K562 (cell line): ENCODE results near the gene CDKN2B. TPM values are rescaled to one million over a fixed set of nuclear protein-coding genes. Genes with fewer than 3 reads are reported as not detected.

Experiments
- ATAC-seq: fragments of 200-7000 bp; cut with Tn5 transposase; 3 replicates; pipeline ENCODE4 v1.9.1; 2020; ENCODE audit warnings: moderate library complexity
- BruUV-seq: library from RNA; stranded (reverse); fragments of 400-500 nt; replicated peaks from 2 replicates; lab custom pipeline; 2021; lab: Mats Ljungman, UMichigan
- CTCF ChIA-PET: fragments of 300-600 bp; formaldehyde crosslinking; extraction: SDS; loops from one replicate; lab custom pipeline; 2021; ENCODE audit warnings: low intra/inter-chr PET ratio; lab: Yijun Ruan, JAX
- POLR2A ChIA-PET: fragments of 300-600, 350-650 bp; sonication (Branson Sonifier 250); formaldehyde crosslinking; extraction: SDS; loops from one replicate; lab custom pipeline; 2021; ENCODE audit warnings: antibody characterized with exemption, inconsistent platforms; lab: Yijun Ruan, JAX
- DNase-seq, 4 experiments: peaks; one replicate each; pipeline versions ENCODE4 v3.0.0 to v3.0.0-alpha.2; 2011 to 2018; ENCODE audit warnings: low spot score in 3 of 4, mixed read lengths in 3 of 4; ENCODE audit errors: extremely low read depth in 1 of 4
- FAIRE-seq: peaks from 2 replicates; lab custom pipeline; 2011; peaks lifted over from hg19 to GRCh38; lab: Jason Lieb, UNC
- H2AFZ ChIP-seq: 2 replicates; pipeline ENCODE4 v1.6.0; 2011; ENCODE audit warnings: low read depth, low read length, control low read depth, inconsistent platforms
- H3K27ac ChIP-seq: fragments of 200-600 bp; 3 replicates; pipeline ENCODE4 v1.8.0; 2011; ENCODE audit warnings: low read depth, mild to moderate bottlenecking, control low read depth, inconsistent platforms, low read length, moderate library complexity, mixed read lengths; ENCODE audit errors: extremely low read depth
- H3K27me3 ChIP-seq, 2 experiments: fragments of 300-600 bp in 1 of 2; 2 replicates in 1 of 2; 3 replicates in 1 of 2; pipeline versions ENCODE4 v1.6.0 to v1.8.0; 2011; ENCODE audit warnings: inconsistent platforms in 2 of 2, low read length in 2 of 2, mild to moderate bottlenecking in 1 of 2, mixed read lengths in 1 of 2, moderate library complexity in 1 of 2; ENCODE audit not compliant: control insufficient read depth in 2 of 2, insufficient read depth in 2 of 2
- H3K36me3 ChIP-seq: fragments of 300-600 bp; 3 replicates; pipeline ENCODE4 v1.8.0; 2011; ENCODE audit warnings: mild to moderate bottlenecking, low read length, inconsistent platforms; ENCODE audit not compliant: control insufficient read depth, insufficient read depth
- H3K4me1 ChIP-seq, 2 experiments: fragments of 200-600 bp in 1 of 2; replicated peaks in 1 of 2; 2 replicates in 1 of 2; 3 replicates in 1 of 2; pipeline versions ENCODE4 v1.5.1 to v1.8.0; 2011; ENCODE audit warnings: inconsistent platforms in 2 of 2, low read length in 2 of 2, mild to moderate bottlenecking in 1 of 2, mixed read lengths in 1 of 2, moderate library complexity in 1 of 2; ENCODE audit not compliant: control insufficient read depth in 2 of 2, insufficient read depth in 2 of 2
- H3K4me2 ChIP-seq: 2 replicates; pipeline ENCODE4 v1.6.1; 2011; ENCODE audit warnings: low read length, control low read depth, inconsistent platforms, mixed read lengths; ENCODE audit not compliant: insufficient read depth
- H3K4me3 ChIP-seq: fragments of 200-600 bp; sonication (generic), shearing (Covaris generic); 2 replicates; pipeline ENCODE4 v1.5.1; 2016; ENCODE audit warnings: control low read depth, inconsistent platforms
- H3K79me2 ChIP-seq: fragments of 200-600 bp; 3 replicates; pipeline ENCODE4 v1.8.0; 2011; ENCODE audit warnings: low read length, inconsistent platforms; ENCODE audit not compliant: control insufficient read depth, insufficient read depth
- H3K9ac ChIP-seq, 2 experiments: 2 replicates each; pipeline versions ENCODE4 v1.6.0 to v1.6.1; 2011; ENCODE audit warnings: low read depth in 2 of 2, low read length in 2 of 2, control low read depth in 1 of 2, inconsistent platforms in 1 of 2, mild to moderate bottlenecking in 1 of 2, mixed read lengths in 1 of 2; ENCODE audit not compliant: insufficient read depth in 1 of 2
- H3K9me1 ChIP-seq: one replicate; pipeline ENCODE4 v1.6.0; 2011; ENCODE audit warnings: inconsistent platforms, mild to moderate bottlenecking, low read length, moderate library complexity; ENCODE audit not compliant: control insufficient read depth, insufficient read depth
- H3K9me3 ChIP-seq: replicated peaks from 2 replicates; pipeline ENCODE4 v1.5.1; 2011; ENCODE audit warnings: low read depth, low read length, inconsistent platforms; ENCODE audit not compliant: control insufficient read depth, insufficient read depth
- H4K20me1 ChIP-seq: replicated peaks from 2 replicates; pipeline ENCODE4 v1.6.1; 2011; ENCODE audit warnings: low read length, inconsistent platforms, mixed read lengths; ENCODE audit not compliant: control insufficient read depth, insufficient read depth
- CHD1 ChIP-seq: fragments of 200-600 bp; sonication (generic); IDR thresholded peaks from one replicate; pipeline ENCODE4 v1.6.1; 2012; ENCODE audit warnings: mild to moderate bottlenecking, moderate library complexity, low read length, inconsistent platforms
- E2F6 ChIP-seq, 2 experiments: IDR thresholded peaks; 2 replicates each; pipeline ENCODE4 v1.6.1; 2011; ENCODE audit warnings: borderline replicate concordance in 1 of 2, control low read depth in 1 of 2, low read depth in 1 of 2, low read length in 1 of 2, mild to moderate bottlenecking in 1 of 2, mixed read lengths in 1 of 2, moderate library complexity in 1 of 2; ENCODE audit not compliant: insufficient read depth in 1 of 2, insufficient read length in 1 of 2, poor library complexity in 1 of 2, severe bottlenecking in 1 of 2; ENCODE audit errors: extremely low read depth in 1 of 2
- MED1 ChIP-seq: sonication (generic); formaldehyde crosslinking; IDR thresholded peaks from 2 replicates; pipeline ENCODE4 v1.8.1; 2023; ENCODE audit warnings: missing genetic modification reagents, borderline replicate concordance
- MTA1 ChIP-seq: fragments of 450-650 bp; IDR thresholded peaks from 2 replicates; pipeline ENCODE4 v1.6.1; 2017; ENCODE audit warnings: borderline replicate concordance
- SIRT6 ChIP-seq: IDR thresholded peaks from one replicate; pipeline ENCODE4 v1.6.1; 2012; ENCODE audit warnings: low read depth, mild to moderate bottlenecking, control low read depth, inconsistent platforms, low read length, moderate library complexity
- SREBF1 ChIP-seq: fragments of 150-350 bp; IDR thresholded peaks from 2 replicates; pipeline ENCODE4 v1.6.1; 2014; ENCODE audit warnings: antibody characterized with exemption, low read depth, low read length, borderline replicate concordance
- ZBTB2 ChIP-seq: fragments of 450-650 bp; IDR thresholded peaks from 2 replicates; pipeline ENCODE4 v1.6.1; 2016; ENCODE audit warnings: antibody characterized with exemption
- WGBS: fragments of 100-300 bp; shearing (Covaris generic); methylation state at CpG from one replicate; pipeline ENCODE4 v1.1.6; 2016; ENCODE audit warnings: low coverage, mixed read lengths; ENCODE audit not compliant: insufficient coverage; ENCODE audit errors: missing lambda C conversion rate; 5-methylcytosine and 5-hydroxymethylcytosine counted together
- in situ Hi-C: fragments of 300-500 bp; cut with MboI; formaldehyde crosslinking; loops from 4 replicates; pipeline ENCODE4 v1.15.0; 2018; ENCODE audit warnings: inconsistent platforms, mixed read lengths
- intact Hi-C: fragments of 100-400 bp; cut with micrococcal nuclease; formaldehyde crosslinking; loops from 2 replicates; pipeline ENCODE4 v1.14.2; 2022
- polyA plus RNA-seq, 8 experiments: library from polyadenylated mRNA; depleted of rRNA in 4 of 8; stranded (reverse) in 5 of 8; unstranded in 3 of 8; fragments of >200 nt; fragmentation: Nextera tagmentation in 2 of 8; fragmentation: Illumina TruSeq in 1 of 8; extraction: Ambion mirVana in 2 of 8; extraction: Trizol in 1 of 8; gene quantifications; 2 replicates each; pipeline versions ENCODE4 v1.2.1 to v1.2.3, GENCODE V29; 2011 to 2014; ENCODE audit warnings: inconsistent platforms in 1 of 8, missing spikeins in 1 of 8
- total RNA-seq, 7 experiments: library from RNA; depleted of rRNA in 6 of 7; stranded (reverse); fragments of >200 nt in 6 of 7; fragmentation: Illumina TruSeq in 2 of 7; extraction: Trizol in 2 of 7; gene quantifications; 2 replicates each; pipeline versions ENCODE4 v1.2.1 to v1.2.3, GENCODE V29; 2011 to 2021; ENCODE audit warnings: low replicate concordance in 1 of 7

The CDKN2B gene
- total and polyA plus RNA-seq, 9 of the 15 experiments (the other 6 are each of a cell fraction or from before 2014, with no cell fraction given): not detected

GRCh38 chr9:21988056-21988990 lies 20.8 kb downstream of the CDKN2B start:
- POLR2A ChIA-PET: no interaction called here
- ATAC-seq: no peak
- Histone ChIP-seq H3K79me2 (no peaks in the 10 kb centered on the region), H3K9ac (no peak overlapping the region), H3K36me3 (no peaks in the 10 kb centered on the region), H3K4me3 (no peak overlapping the region), H2AFZ (no peak overlapping the region), H3K27me3 (no peaks in the 10 kb centered on the region), H3K4me1 (no peaks in the 10 kb centered on the region), H3K27ac (no peak overlapping the region), H3K9me1 (no peaks in the 10 kb centered on the region), H3K4me2 (no peak overlapping the region), H4K20me1 (no peaks in the 10 kb centered on the region), H3K9me3 (no peaks in the 10 kb centered on the region)
- BruUV-seq: no TSS peak
- in situ Hi-C loops (no loop called here), intact Hi-C loops (no loop called here)
- no peak for FAIRE-seq
- WGBS: no CpG with 5 or more reads among the region's 9 CpGs
- CTCF ChIA-PET: no interaction called here
- no peak for DNase-seq
- TF ChIP-seq E2F6 (IDR thresholded peaks at IDR 0.05; ENCODE audit: borderline replicate concordance in 1 of 2, extremely low read depth in 1 of 2, insufficient read depth in 1 of 2, insufficient read length in 1 of 2, low read depth in 1 of 2, low read length in 1 of 2, poor library complexity in 1 of 2, severe bottlenecking in 1 of 2): no peak
- no peak for TF ChIP-seq SIRT6
- no peak for TF ChIP-seq MED1
- no peak for TF ChIP-seq ZBTB2
- TF ChIP-seq MTA1: no peak
- TF ChIP-seq CHD1: no peak
- TF ChIP-seq SREBF1: no peak
